Measurements from ENCODE around the gene SLC30A9.

SLC30A9 gene

GRCh38 chr4:41982716-41983115, 7.6 kb upstream of the SLC30A9 start:
- Mint-ChIP-seq H3K9me3 (no peaks in the 10 kb centered on the region), H3K27me3 (peaks cover 6 to 13% of the 10 kb centered on the region in 2 donors), H3K4me1 (no peaks in the 10 kb centered on the region), H3K36me3 (peaks cover 22 to 31% of the 10 kb centered on the region in 2 donors), H3K4me3 (no peak overlapping the region), H3K27ac (peak overlapping the region; percentile 51)
- ATAC-seq (replicated peaks) (no peak), DNase-seq (no peak)

DNA sequence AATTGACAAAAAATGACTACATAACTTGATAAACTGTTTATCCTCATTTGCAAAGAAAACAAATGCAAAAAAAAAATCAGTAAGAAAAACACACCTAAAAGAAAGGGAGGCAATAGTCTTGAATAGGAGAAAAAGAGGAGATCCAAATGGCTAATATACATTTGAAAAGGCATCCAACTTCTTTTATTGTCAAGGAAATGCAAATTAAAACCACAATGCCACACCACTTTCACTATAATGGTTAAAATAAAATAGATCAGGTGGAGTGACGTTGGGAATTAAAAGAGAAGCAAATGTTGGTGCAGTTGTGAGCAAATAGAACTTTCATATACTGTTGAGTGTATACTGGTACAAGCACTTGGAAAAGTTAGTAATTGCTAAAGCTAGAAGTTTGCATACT, 5.2 kb upstream of the SLC30A9 start:
- Mint-ChIP-seq H3K27me3 (peaks cover 0 to 5% of the 10 kb centered on the region in 2 donors), H3K4me3 (no peak overlapping the region), H3K27ac (no peak overlapping the region), H3K4me1 (peaks cover 4 to 8% of the 10 kb centered on the region in 2 donors), H3K36me3 (peaks cover 21 to 22% of the 10 kb centered on the region in 2 donors), H3K9me3 (no peaks in the 10 kb centered on the region)
- no peak for DNase-seq
- no peak for ATAC-seq (replicated peaks)

- Mint-ChIP-seq H3K4me3 (peak overlapping the region; percentile 96 to 98), H3K9me3 (no peaks in the 10 kb centered on the region), H3K27me3 (no peaks in the 10 kb centered on the region), H3K36me3 (peaks cover 4 to 7% of the 10 kb centered on the region in 2 donors), H3K4me1 (peaks cover 6 to 21% of the 10 kb centered on the region in 2 donors), H3K27ac (peak overlapping the region; percentile 96)
- DNase-seq (no peak), ATAC-seq (replicated peaks) (peak; percentile 23 to 37)
These were observed 351 bp upstream of the SLC30A9 start for GRCh38 chr4:41989994-41990364.

- peaks cover 11 to 32% of the 10 kb centered on the region in 2 donors for H3K4me1 Mint-ChIP-seq
- ATAC-seq (replicated peaks), result no peak
- H3K27me3 Mint-ChIP-seq, result no peaks in the 10 kb centered on the region
- no peak for DNase-seq
- no peak overlapping the region for H3K27ac Mint-ChIP-seq
- H3K9me3 Mint-ChIP-seq, result no peaks in the 10 kb centered on the region
- no peak overlapping the region for H3K4me3 Mint-ChIP-seq
- H3K36me3 Mint-ChIP-seq, result peaks cover under 1 to 9% of the 10 kb centered on the region in 2 donors
These were observed 1.8 kb downstream of the SLC30A9 start for GRCh38 chr4:41991916-41992767.

DNA sequence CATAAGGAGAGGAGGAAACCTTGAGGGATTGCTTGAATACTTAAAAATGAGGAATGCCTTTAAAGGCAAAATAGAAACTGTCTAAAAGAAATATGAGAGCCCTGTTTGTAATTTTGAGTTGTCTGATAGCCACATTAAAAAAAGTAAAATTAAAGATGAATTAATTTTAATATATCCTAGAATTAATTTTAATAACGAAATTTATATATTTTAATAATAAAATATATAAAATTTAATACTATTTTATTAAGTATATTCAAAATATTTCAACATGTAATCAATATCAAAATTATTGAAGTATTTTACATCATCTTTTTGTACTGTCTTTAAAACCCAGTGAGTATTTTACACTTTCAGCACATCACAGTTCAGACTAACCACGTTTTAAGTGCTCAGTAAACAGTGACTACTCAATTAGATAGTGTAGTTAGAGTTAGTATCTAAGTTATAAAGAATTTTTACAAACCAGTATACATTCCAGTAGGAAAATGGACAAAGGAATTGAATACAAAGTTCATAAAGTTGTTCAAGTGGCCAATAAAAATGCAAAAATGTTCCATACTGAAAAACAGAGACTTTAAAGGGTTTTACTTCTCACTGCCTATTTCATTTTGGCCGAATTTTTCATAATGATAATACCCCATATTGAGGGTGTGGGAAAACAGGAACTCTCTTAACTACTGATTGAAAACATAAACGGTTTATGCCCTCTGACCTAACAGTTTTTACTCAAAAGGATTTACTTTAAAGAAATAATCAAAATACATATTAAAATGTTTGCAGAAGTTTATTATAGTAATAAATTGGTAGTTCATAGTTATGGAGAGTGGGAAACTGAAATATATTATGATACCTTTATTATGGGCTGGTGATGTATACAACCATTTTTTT, 2.9 kb downstream of the SLC30A9 start:
- ATAC-seq (replicated peaks) (no peak), DNase-seq (no peak)
- no peaks in the 10 kb centered on the region for H3K27me3 Mint-ChIP-seq
- H3K27ac Mint-ChIP-seq, result no peak overlapping the region
- H3K4me1 Mint-ChIP-seq, result peaks cover 11 to 38% of the 10 kb centered on the region in 2 donors
- peaks cover 0 to 14% of the 10 kb centered on the region in 2 donors for H3K36me3 Mint-ChIP-seq
- no peak overlapping the region for H3K4me3 Mint-ChIP-seq
- no peaks in the 10 kb centered on the region for H3K9me3 Mint-ChIP-seq

- DNase-seq, result no peak
- Mint-ChIP-seq H3K27ac (no peak overlapping the region), H3K36me3 (peaks cover 0 to 14% of the 10 kb centered on the region in 2 donors), H3K4me3 (no peak overlapping the region), H3K27me3 (no peaks in the 10 kb centered on the region), H3K9me3 (no peaks in the 10 kb centered on the region), H3K4me1 (peaks cover 9 to 40% of the 10 kb centered on the region in 2 donors)
- ATAC-seq (replicated peaks), result no peak
These were observed 4.2 kb downstream of the SLC30A9 start for GRCh38 chr4:41994461-41994985.

- Mint-ChIP-seq H3K4me1 (peaks cover 8 to 24% of the 10 kb centered on the region in 2 donors), H3K9me3 (no peaks in the 10 kb centered on the region), H3K27me3 (no peaks in the 10 kb centered on the region), H3K4me3 (no peak overlapping the region), H3K27ac (no peak overlapping the region), H3K36me3 (peaks cover 8 to 24% of the 10 kb centered on the region in 2 donors)
- ATAC-seq (replicated peaks) (no peak), DNase-seq (no peak)
These were observed 7.7 kb downstream of the SLC30A9 start for GRCh38 chr4:41998019-41998418.

DNA sequence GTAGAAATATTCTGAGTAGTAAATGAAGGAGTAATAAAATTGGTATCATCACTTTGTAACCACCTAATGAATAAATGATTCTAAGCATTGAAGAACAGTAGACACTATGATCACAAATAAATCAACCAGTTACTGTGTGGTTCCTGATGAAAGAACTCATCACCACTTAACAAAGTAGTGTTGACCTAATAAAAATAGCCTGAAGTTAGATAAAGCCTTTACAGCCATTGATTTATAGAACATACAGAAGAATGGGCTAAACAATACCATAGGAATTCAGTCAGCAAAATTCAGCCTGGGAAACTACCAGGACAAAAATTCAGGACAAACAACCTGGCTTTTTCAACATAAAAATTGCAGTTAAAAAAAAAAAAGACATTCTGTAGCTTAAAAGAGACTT, 9.0 kb downstream of the SLC30A9 start:
- peaks cover 19 to 35% of the 10 kb centered on the region in 2 donors for H3K36me3 Mint-ChIP-seq

GRCh38 chr4:42008011-42008786, 17.9 kb downstream of the SLC30A9 start:
- peaks cover 41 to 67% of the 10 kb centered on the region in 2 donors for H3K36me3 Mint-ChIP-seq
- no peak overlapping the region for H3K4me3 Mint-ChIP-seq
- no peaks in the 10 kb centered on the region for H3K27me3 Mint-ChIP-seq
- H3K27ac Mint-ChIP-seq, result no peak overlapping the region
- peaks cover 12 to 29% of the 10 kb centered on the region in 2 donors for H3K4me1 Mint-ChIP-seq
- ATAC-seq (replicated peaks), result no peak
- peaks cover 0 to 4% of the 10 kb centered on the region in 2 donors for H3K9me3 Mint-ChIP-seq
- no peak for DNase-seq

More for the DNA sequence above, 9.0 kb downstream of the SLC30A9 start:
- H3K9me3 Mint-ChIP-seq, result no peaks in the 10 kb centered on the region
- DNase-seq (no peak), ATAC-seq (replicated peaks) (no peak)
- peaks cover 11 to 27% of the 10 kb centered on the region in 2 donors for H3K4me1 Mint-ChIP-seq
- H3K27me3 Mint-ChIP-seq, result no peaks in the 10 kb centered on the region
- H3K4me3 Mint-ChIP-seq, result no peak overlapping the region
- no peak overlapping the region for H3K27ac Mint-ChIP-seq

GRCh38 chr4:42015438-42015837, 25.1 kb downstream of the SLC30A9 start:
- H3K9me3 Mint-ChIP-seq, result peaks cover 0 to 4% of the 10 kb centered on the region in 2 donors

GRCh38 chr4:42018451-42018850, 28.1 kb downstream of the SLC30A9 start:
- peaks cover 6 to 15% of the 10 kb centered on the region in 2 donors for H3K4me1 Mint-ChIP-seq
- DNase-seq (no peak), ATAC-seq (replicated peaks) (no peak)
- no peak overlapping the region for H3K4me3 Mint-ChIP-seq
- H3K9me3 Mint-ChIP-seq, result peaks cover 0 to 3% of the 10 kb centered on the region in 2 donors
- H3K36me3 Mint-ChIP-seq, result peaks cover 28 to 38% of the 10 kb centered on the region in 2 donors
- H3K27ac Mint-ChIP-seq, result no peak overlapping the region
- H3K27me3 Mint-ChIP-seq, result no peaks in the 10 kb centered on the region

More at GRCh38 chr4:42015438-42015837, 25.1 kb downstream of the SLC30A9 start:
- Mint-ChIP-seq H3K36me3 (peaks cover 33 to 43% of the 10 kb centered on the region in 2 donors), H3K4me1 (peaks cover 10 to 26% of the 10 kb centered on the region in 2 donors), H3K4me3 (no peak overlapping the region), H3K27ac (no peak overlapping the region), H3K27me3 (no peaks in the 10 kb centered on the region)
- DNase-seq, result no peak
- ATAC-seq (replicated peaks), result no peak

- Mint-ChIP-seq H3K4me1 (no peaks in the 10 kb centered on the region), H3K27me3 (no peaks in the 10 kb centered on the region), H3K36me3 (peaks cover 49 to 78% of the 10 kb centered on the region in 2 donors), H3K9me3 (peaks cover 4 to 8% of the 10 kb centered on the region in 2 donors), H3K27ac (no peak overlapping the region), H3K4me3 (no peak overlapping the region)
- ATAC-seq (replicated peaks) (no peak), DNase-seq (no peak)
These were observed 58.1 kb downstream of the SLC30A9 start for GRCh38 chr4:42048394-42048793.

- H3K4me3 Mint-ChIP-seq, result no peak overlapping the region
- H3K9me3 Mint-ChIP-seq, result no peaks in the 10 kb centered on the region
- no peak for ATAC-seq (replicated peaks)
These were observed 60.4 kb downstream of the SLC30A9 start for GRCh38 chr4:42050516-42051249.

More at GRCh38 chr4:42050516-42051249, 60.4 kb downstream of the SLC30A9 start:
- Mint-ChIP-seq H3K36me3 (peaks cover 45 to 68% of the 10 kb centered on the region in 2 donors), H3K4me1 (no peaks in the 10 kb centered on the region), H3K27me3 (no peaks in the 10 kb centered on the region), H3K27ac (no peak overlapping the region)
- no peak for DNase-seq
